Measurements from ENCODE around the gene SBNO2. TPM values are rescaled to one million over a fixed set of nuclear protein-coding genes. Genes with fewer than 3 reads are reported as not detected.
A peak's percentile ranks its signal among the peaks of the same experiment; 100 is the strongest.

The SBNO2 gene
- total RNA-seq, 1 experiment from 2014 or later = 123 TPM

DNA sequence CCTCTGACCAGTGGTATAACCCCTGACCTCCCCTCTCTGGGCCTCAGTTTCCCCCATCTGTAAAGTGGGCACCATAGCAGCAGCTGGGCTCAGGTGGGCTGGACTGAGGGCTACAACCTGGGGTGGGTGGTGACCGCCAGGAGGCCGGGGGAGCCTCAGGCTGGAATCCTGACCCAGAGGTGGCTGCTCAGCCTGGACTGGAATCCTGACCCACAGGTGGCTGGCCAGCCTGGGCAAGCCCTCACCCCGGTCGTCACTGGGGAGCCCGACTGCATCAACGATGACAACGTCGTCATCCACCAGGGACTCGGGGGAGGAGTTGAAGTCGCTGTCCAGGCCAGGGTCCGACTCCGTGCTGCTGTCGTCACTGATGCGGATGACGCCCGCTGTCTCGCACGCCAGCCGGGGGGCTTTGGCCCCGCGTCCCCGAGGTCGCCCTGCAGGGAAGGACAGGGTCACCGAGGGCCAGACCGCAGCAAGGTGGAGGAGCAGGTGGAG, 60.0 kb downstream of the SBNO2 start:
- H3K4me1 Mint-ChIP-seq (ENCODE audit: insufficient read depth, unreplicated experiment) = no peaks in the 10 kb centered on the region
- intact Hi-C loops (cut with micrococcal nuclease) = loop anchor here (5.0 kb wide), 1 partner anchor 78 kb away; no protein-coding TSS in a partner anchor
- no TSS peak for BruUV-seq (replicated peaks)
- no peak overlapping the region for H3K4me3 Mint-ChIP-seq (ENCODE audit: unreplicated experiment)
- POLR2A ChIA-PET = interaction anchor here (0.6 to 1.4 kb wide), 5 partner anchors 10 to 47 kb away, joined by 3 to 6 read pairs (median 3); partner anchors contain the start of gene GPX4
- no peaks in the 10 kb centered on the region for H3K9me3 Mint-ChIP-seq (ENCODE audit: unreplicated experiment)
- DNase-seq (ENCODE audit: unreplicated experiment) = no peak
- H3K36me3 Mint-ChIP-seq (ENCODE audit: insufficient read depth, unreplicated experiment) = peaks cover 88% of the 10 kb centered on the region
- no peak overlapping the region for H3K27ac Mint-ChIP-seq (ENCODE audit: low read depth, unreplicated experiment)
- no peak for TF ChIP-seq CTCF (IDR thresholded peaks at IDR 0.05; ENCODE audit: unreplicated experiment)
- CTCF ChIA-PET = interaction anchor here (0.5 to 1.4 kb wide), 9 partner anchors 9 to 127 kb away, joined by 3 to 4 read pairs (median 3); partner anchors contain the start of gene ATP5F1D
- no peaks in the 10 kb centered on the region for H3K27me3 Mint-ChIP-seq (ENCODE audit: insufficient read depth, unreplicated experiment)

DNA sequence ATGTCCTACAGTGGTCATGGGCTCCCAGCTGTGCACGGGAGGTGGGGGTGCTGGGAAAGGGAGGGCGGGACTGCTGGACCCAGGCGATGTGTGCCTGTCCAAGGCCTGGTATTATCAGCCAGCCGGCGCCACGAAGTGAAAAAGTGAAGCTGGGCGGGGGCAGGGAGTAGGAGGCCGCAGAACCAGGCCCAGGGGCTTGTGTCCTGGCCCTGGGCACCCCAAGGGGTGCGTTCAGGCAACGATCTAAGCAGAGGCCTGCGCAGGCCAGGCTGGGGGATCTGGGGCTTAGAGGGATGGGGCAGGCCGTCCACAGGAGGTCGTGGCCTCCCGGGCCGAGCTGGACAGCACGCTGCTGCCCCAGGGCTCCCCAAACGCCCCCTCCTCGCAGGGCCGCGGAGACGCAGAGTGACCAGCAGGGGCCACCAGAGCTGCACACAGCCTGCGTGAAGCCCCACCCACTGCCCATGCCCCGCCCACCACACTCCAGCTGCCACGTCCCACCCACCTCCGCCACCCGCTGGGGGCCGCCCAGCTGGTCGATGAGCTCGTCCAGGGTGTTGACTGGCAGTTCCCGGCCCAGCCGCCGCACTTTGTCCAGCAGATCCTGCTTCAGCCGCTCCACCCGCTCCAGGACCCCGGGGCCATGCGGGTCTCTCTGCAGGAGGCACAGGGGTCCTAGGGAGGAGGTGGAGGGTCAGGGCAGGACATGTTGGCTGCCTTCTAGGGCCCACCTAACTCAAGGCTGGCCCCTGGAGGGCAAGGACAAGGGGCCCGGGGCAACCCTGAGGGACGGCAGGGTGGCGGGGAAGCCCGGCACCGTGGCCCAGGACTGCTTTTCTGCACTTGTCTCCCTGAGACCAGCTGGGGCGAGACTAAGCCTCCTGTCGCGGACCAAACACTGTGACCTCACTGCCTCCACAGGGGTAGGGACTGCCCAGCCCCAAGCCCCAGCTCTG, 60.8 kb downstream of the SBNO2 start:
- ChIA-PET POLR2A (interaction anchor here (0.6 to 1.4 kb wide), 5 partner anchors 9 to 48 kb away, joined by 3 to 6 read pairs (median 4); partner anchors contain the start of gene GPX4), CTCF (interaction anchor here (0.6 to 1.6 kb wide), 11 partner anchors 10 to 128 kb away, joined by 3 to 9 read pairs (median 3); partner anchors contain the start of gene ATP5F1D)
- no TSS peak for BruUV-seq (replicated peaks)
- TF ChIP-seq CTCF (IDR thresholded peaks at IDR 0.05; ENCODE audit: unreplicated experiment) = peak; percentile 65
- H3K27ac Mint-ChIP-seq (ENCODE audit: low read depth, unreplicated experiment) = no peak overlapping the region
- H3K4me1 Mint-ChIP-seq (ENCODE audit: insufficient read depth, unreplicated experiment) = no peaks in the 10 kb centered on the region
- H3K36me3 Mint-ChIP-seq (ENCODE audit: insufficient read depth, unreplicated experiment) = peaks cover 87% of the 10 kb centered on the region
- no peaks in the 10 kb centered on the region for H3K27me3 Mint-ChIP-seq (ENCODE audit: insufficient read depth, unreplicated experiment)
- DNase-seq (ENCODE audit: unreplicated experiment) = peak; percentile 89
- intact Hi-C loops (cut with micrococcal nuclease) = loop anchor here (5.0 kb wide), 1 partner anchor 79 kb away; no protein-coding TSS in a partner anchor
- H3K9me3 Mint-ChIP-seq (ENCODE audit: unreplicated experiment) = no peaks in the 10 kb centered on the region
- H3K4me3 Mint-ChIP-seq (ENCODE audit: unreplicated experiment) = no peak overlapping the region

DNA sequence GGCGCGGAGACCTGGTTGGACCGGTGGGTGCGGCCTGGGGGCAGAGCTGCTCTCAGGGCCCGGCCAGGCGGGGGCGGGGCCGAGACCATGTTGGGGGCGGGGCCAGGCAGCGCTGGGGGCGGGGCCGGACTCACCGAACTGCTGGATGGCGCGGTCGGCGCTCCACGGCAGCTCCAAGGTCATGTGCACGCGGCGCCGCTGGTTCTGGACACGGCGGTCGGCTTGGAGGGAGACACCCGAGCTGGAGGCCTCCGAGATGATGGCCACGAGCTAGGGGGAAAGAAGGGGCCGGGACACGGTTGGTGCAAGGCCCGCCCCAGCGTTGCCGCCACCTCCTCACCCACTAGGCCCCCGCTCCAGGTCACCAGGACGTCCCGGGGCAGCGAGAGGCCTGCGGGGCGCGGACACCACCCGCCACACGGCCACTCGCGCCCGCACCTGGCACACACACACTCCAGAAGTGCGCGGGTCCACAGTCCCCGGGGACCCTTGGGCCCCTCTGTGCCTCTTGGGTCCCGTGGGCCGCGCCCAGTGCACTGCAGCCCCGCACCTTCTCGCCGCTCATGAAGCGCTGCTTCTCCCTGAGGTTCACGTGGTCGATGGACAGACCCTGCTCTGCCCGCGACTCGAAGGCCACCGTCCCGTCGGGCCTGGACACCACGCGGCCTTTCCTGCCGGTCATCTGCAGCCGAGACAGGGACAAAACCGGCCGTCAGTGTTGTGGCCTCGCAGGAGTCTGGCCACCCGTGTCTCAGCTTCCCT, 61.6 kb downstream of the SBNO2 start:
- Mint-ChIP-seq H3K27me3 (ENCODE audit: insufficient read depth, unreplicated experiment) (no peaks in the 10 kb centered on the region), H3K4me1 (ENCODE audit: insufficient read depth, unreplicated experiment) (no peaks in the 10 kb centered on the region), H3K9me3 (ENCODE audit: unreplicated experiment) (no peaks in the 10 kb centered on the region), H3K36me3 (ENCODE audit: insufficient read depth, unreplicated experiment) (peaks cover 85% of the 10 kb centered on the region), H3K4me3 (ENCODE audit: unreplicated experiment) (no peak overlapping the region), H3K27ac (ENCODE audit: low read depth, unreplicated experiment) (no peak overlapping the region)
- intact Hi-C loops (cut with micrococcal nuclease) = loop anchor here (5.0 kb wide), 1 partner anchor 80 kb away; no protein-coding TSS in a partner anchor
- POLR2A ChIA-PET = interaction anchor here (0.7 to 1.4 kb wide), 2 partner anchors 15 to 43 kb away, joined by 4 to 6 read pairs; no protein-coding TSS in a partner anchor
- no TSS peak for BruUV-seq (replicated peaks)
- no peak for DNase-seq (ENCODE audit: unreplicated experiment)
- CTCF ChIA-PET = interaction anchor here (0.6 to 1.6 kb wide), 6 partner anchors 11 to 132 kb away, joined by 3 to 9 read pairs (median 4); no protein-coding TSS in a partner anchor
- no peak for TF ChIP-seq CTCF (IDR thresholded peaks at IDR 0.05; ENCODE audit: unreplicated experiment)

Measured in MCF 10A (cell line).